MM.1S (cell line): ENCODE data around the gene BCAS3.

Source experiments
- DNase-seq: peaks from one replicate; pipeline ENCODE4 v3.0.0-alpha.2; 2015
- H2AFZ ChIP-seq: fragments of 300-600 bp; sonication (generic); 2 replicates; pipeline ENCODE4 v1.6.0; 2016; ENCODE audit warnings: antibody characterized with exemption, low read length
- H3F3A ChIP-seq: fragments of 300-600 bp; sonication (generic); 2 replicates; pipeline ENCODE4 v1.6.1; 2016; ENCODE audit warnings: mild to moderate bottlenecking, antibody characterized with exemption, low read length, moderate library complexity, mixed read lengths; ENCODE audit not compliant: insufficient read depth
- H3K27ac ChIP-seq: fragments of 300-600 bp; sonication (generic); 2 replicates; pipeline ENCODE4 v1.5.1; 2016; ENCODE audit warnings: mild to moderate bottlenecking, low read length
- H3K27me3 ChIP-seq: fragments of 300-600 bp; sonication (generic); replicated peaks from 2 replicates; pipeline ENCODE4 v1.6.0; 2016; ENCODE audit warnings: low read length; ENCODE audit not compliant: insufficient read depth
- H3K36me3 ChIP-seq: fragments of 300-600 bp; sonication (generic); replicated peaks from 2 replicates; pipeline ENCODE4 v1.6.1; 2016; ENCODE audit warnings: mild to moderate bottlenecking, low read length, mixed read lengths; ENCODE audit not compliant: insufficient read depth
- H3K4me1 ChIP-seq: fragments of 300-600 bp; sonication (generic); 2 replicates; pipeline ENCODE4 v1.6.1; 2016; ENCODE audit warnings: low read length, mixed read lengths
- H3K4me2 ChIP-seq: fragments of 300-600 bp; sonication (generic); 2 replicates; pipeline ENCODE4 v1.6.0; 2016; ENCODE audit warnings: low read depth, low read length
- H3K4me3 ChIP-seq: fragments of 300-600 bp; sonication (generic); 2 replicates; pipeline ENCODE4 v1.5.1; 2016; ENCODE audit warnings: low read length, mixed read lengths
- H3K79me2 ChIP-seq: fragments of 300-600 bp; sonication (generic); 2 replicates; pipeline ENCODE4 v1.6.1; 2016; ENCODE audit warnings: mixed run types, low read length, mixed read lengths
- H3K9ac ChIP-seq: fragments of 300-600 bp; sonication (generic); 2 replicates; pipeline ENCODE4 v1.6.1; 2016; ENCODE audit warnings: low read length, mixed read lengths
- H3K9me2 ChIP-seq: fragments of 300-600 bp; sonication (generic); replicated peaks from 2 replicates; pipeline ENCODE4 v1.6.1; 2016; ENCODE audit warnings: mild to moderate bottlenecking, low read length, mixed read lengths; ENCODE audit not compliant: insufficient read depth
- H3K9me3 ChIP-seq: fragments of 300-600 bp; sonication (generic); replicated peaks from 2 replicates; pipeline ENCODE4 v1.6.1; 2016; ENCODE audit warnings: mild to moderate bottlenecking, low read length, mixed read lengths; ENCODE audit not compliant: insufficient read depth
- H4K20me1 ChIP-seq: fragments of 300-600 bp; sonication (generic); 2 replicates; pipeline ENCODE4 v1.6.1; 2016; ENCODE audit warnings: mild to moderate bottlenecking, low read length, moderate library complexity, mixed read lengths; ENCODE audit not compliant: insufficient read depth
- EZH2 ChIP-seq: fragments of 300-600 bp; sonication (generic); optimal IDR thresholded peaks from 2 replicates; pipeline ENCODE3; 2017; ENCODE audit warnings: low read depth, mild to moderate bottlenecking, antibody characterized with exemption, low read length, mixed read lengths
- EZH2phosphoT487 ChIP-seq: fragments of 300-600 bp; sonication (generic); IDR thresholded peaks from 2 replicates; pipeline ENCODE4 v1.6.1; 2018; ENCODE audit warnings: antibody characterized with exemption, low read length
- TF ChIP-seq, protein P1 (sequence below): fragments of 300-600 bp; sonication (generic); IDR thresholded peaks from 2 replicates; pipeline ENCODE4 v1.5.1; 2016; ENCODE audit warnings: antibody characterized with exemption, low read length, mixed read lengths

The BCAS3 gene

DNA sequence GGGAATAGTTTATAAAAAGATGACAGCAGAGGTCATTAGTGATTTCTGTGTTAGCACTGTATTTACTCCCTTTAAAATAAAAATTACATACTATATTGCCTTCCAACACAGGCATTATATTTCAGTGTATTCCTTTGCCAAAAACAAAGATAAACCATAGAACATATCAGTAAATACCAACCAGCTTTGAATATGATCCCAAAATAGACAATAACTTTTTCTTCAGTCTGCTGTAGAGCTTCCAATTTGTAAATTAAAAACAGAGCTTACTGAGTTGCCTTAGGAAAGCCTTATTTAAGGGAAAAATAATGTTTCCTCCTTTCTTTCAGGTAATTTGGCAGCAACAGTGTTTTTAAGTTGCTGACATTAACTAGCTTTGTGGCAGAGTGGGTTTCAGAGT lies 369.9 kb downstream of the BCAS3 start:
- Histone ChIP-seq H2AFZ (no peak overlapping the region), H4K20me1 (no peaks in the 10 kb centered on the region), H3K9ac (no peak overlapping the region), H3K4me2 (no peak overlapping the region), H3K4me1 (no peaks in the 10 kb centered on the region), H3K9me2 (no peaks in the 10 kb centered on the region), H3K4me3 (no peak overlapping the region), H3K9me3 (no peaks in the 10 kb centered on the region), H3F3A (no peaks in the 10 kb centered on the region), H3K36me3 (no peaks in the 10 kb centered on the region), H3K27ac (no peak overlapping the region), H3K27me3 (no peaks in the 10 kb centered on the region), H3K79me2 (no peaks in the 10 kb centered on the region)
- TF ChIP-seq, protein P1, sequence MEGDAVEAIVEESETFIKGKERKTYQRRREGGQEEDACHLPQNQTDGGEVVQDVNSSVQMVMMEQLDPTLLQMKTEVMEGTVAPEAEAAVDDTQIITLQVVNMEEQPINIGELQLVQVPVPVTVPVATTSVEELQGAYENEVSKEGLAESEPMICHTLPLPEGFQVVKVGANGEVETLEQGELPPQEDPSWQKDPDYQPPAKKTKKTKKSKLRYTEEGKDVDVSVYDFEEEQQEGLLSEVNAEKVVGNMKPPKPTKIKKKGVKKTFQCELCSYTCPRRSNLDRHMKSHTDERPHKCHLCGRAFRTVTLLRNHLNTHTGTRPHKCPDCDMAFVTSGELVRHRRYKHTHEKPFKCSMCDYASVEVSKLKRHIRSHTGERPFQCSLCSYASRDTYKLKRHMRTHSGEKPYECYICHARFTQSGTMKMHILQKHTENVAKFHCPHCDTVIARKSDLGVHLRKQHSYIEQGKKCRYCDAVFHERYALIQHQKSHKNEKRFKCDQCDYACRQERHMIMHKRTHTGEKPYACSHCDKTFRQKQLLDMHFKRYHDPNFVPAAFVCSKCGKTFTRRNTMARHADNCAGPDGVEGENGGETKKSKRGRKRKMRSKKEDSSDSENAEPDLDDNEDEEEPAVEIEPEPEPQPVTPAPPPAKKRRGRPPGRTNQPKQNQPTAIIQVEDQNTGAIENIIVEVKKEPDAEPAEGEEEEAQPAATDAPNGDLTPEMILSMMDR: no peak
- TF ChIP-seq EZH2: no peak
- TF ChIP-seq EZH2phosphoT487: no peak
- DNase-seq: no peak

DNA sequence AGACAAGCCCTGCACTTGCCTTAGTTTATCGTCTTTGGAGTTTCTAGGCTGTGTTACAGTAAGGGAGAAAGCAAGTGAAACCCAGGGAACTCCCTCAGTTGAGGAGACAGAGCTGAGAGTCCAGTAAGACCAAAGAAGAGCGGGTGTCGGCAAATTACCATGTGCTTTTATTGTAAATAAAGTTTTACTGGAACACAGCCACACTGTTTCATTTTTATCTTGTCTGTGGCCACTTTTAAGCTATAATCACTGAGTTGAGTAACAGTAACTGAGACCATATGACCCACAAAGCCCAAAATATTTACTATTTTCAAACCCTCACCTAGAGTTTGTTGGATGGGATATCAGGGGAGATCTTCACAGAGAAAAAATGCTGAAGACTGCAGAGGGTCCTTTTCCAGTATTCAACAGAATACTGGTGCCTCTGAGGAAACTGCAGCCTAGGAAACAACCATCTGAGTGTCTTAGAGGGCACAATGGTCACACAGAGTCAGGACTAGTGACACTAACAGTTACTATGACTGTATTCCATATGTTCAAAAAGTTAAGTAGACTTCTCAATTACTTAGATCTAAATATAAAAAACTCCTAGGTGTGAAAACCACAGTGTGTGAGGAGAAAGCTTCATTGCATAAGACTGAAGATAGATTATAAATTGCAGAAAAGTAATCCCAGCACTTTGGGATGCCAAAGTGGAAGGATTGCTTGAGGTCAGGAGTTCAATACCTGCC lies 370.9 kb downstream of the BCAS3 start:
- TF ChIP-seq EZH2phosphoT487 (no peak), EZH2 (no peak)
- TF ChIP-seq, protein P1: no peak

DNA sequence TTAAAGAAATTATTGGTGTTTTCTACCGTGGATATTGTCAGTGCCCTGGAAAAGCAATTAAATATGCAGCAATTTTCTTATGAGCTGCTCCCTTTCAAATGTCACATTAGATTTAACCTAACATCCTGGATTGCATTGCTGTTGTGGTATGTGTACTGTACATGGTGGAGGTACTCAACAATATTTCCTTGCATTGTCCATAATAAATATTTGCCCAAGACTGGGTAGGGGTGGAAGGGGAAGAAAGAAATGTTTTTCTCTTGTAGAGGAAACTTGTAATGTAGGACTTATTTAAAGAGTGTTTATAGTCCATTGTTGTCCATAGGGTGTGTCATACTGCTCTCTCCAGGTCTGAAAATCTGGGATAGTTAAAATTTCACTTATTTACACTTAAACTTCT lies 375.8 kb downstream of the BCAS3 start:
- Histone ChIP-seq H3K4me2 (no peak overlapping the region), H3K79me2 (no peaks in the 10 kb centered on the region), H3K27ac (no peak overlapping the region), H3K4me3 (no peak overlapping the region), H3K4me1 (no peaks in the 10 kb centered on the region), H3K9me3 (no peaks in the 10 kb centered on the region), H3K36me3 (no peaks in the 10 kb centered on the region), H3K9ac (no peak overlapping the region), H3K27me3 (no peaks in the 10 kb centered on the region), H3F3A (no peaks in the 10 kb centered on the region), H4K20me1 (no peaks in the 10 kb centered on the region), H2AFZ (no peak overlapping the region), H3K9me2 (no peaks in the 10 kb centered on the region)
- no peak for DNase-seq
- TF ChIP-seq, protein P1: no peak
- TF ChIP-seq EZH2phosphoT487 (no peak), EZH2 (no peak)

More for the DNA sequence above, 370.9 kb downstream of the BCAS3 start:
- H3F3A ChIP-seq: no peaks in the 10 kb centered on the region
- no peak overlapping the region for H2AFZ ChIP-seq
- no peaks in the 10 kb centered on the region for H3K4me1 ChIP-seq
- no peak overlapping the region for H3K27ac ChIP-seq
- H3K4me3 ChIP-seq: no peak overlapping the region
- no peak overlapping the region for H3K4me2 ChIP-seq
- no peaks in the 10 kb centered on the region for H3K27me3 ChIP-seq
- no peak overlapping the region for H3K9ac ChIP-seq
- H3K9me2 ChIP-seq: no peaks in the 10 kb centered on the region
- H3K79me2 ChIP-seq: no peaks in the 10 kb centered on the region
- H4K20me1 ChIP-seq: no peaks in the 10 kb centered on the region
- no peaks in the 10 kb centered on the region for H3K9me3 ChIP-seq
- no peak for DNase-seq
- no peaks in the 10 kb centered on the region for H3K36me3 ChIP-seq
